Nephron (organoid): ENCODE data around the gene BTBD8.

Source experiments
- H3K27ac Mint-ChIP-seq, 3 experiments: 2 replicates each; pipeline ENCODE4 v1.8.0; 2020; ENCODE audit warnings: mixed read lengths in 3 of 3, mild to moderate bottlenecking in 2 of 3, moderate library complexity in 1 of 3
- H3K27me3 Mint-ChIP-seq: 2 replicates; pipeline ENCODE4 v1.8.0; 2021; ENCODE audit warnings: low read depth, mild to moderate bottlenecking, moderate library complexity, mixed read lengths
- H3K36me3 Mint-ChIP-seq: 2 replicates; pipeline ENCODE4 v1.8.0; 2020; ENCODE audit warnings: low read depth, mixed read lengths
- H3K4me1 Mint-ChIP-seq: 2 replicates; pipeline ENCODE4 v1.8.0; 2020; ENCODE audit warnings: mixed read lengths
- H3K4me3 Mint-ChIP-seq, 3 experiments: 2 replicates each; pipeline ENCODE4 v1.8.0; 2020; ENCODE audit warnings: mild to moderate bottlenecking in 3 of 3, mixed read lengths in 3 of 3, moderate library complexity in 2 of 3
- H3K9me3 Mint-ChIP-seq: 2 replicates; pipeline ENCODE4 v1.8.0; 2020; ENCODE audit warnings: mixed read lengths
- CTCF ChIP-seq, 3 experiments: fragments of 200-600 bp; sonication (generic); IDR thresholded peaks; one replicate each; pipeline ENCODE4 v1.5.0; 2021; ENCODE audit warnings: antibody characterized with exemption in 3 of 3; ENCODE audit not compliant: unreplicated experiment in 3 of 3

BTBD8 gene

GRCh38 chr1:92186081-92186480 is 105.9 kb downstream of the BTBD8 start:
- Mint-ChIP-seq H3K4me3 (no peak overlapping the region), H3K36me3 (peaks cover 7% of the 10 kb centered on the region), H3K27ac (no peak overlapping the region), H3K4me1 (no peaks in the 10 kb centered on the region), H3K27me3 (no peaks in the 10 kb centered on the region), H3K9me3 (no peaks in the 10 kb centered on the region)
- no peak for TF ChIP-seq CTCF (IDR thresholded peaks at IDR 0.05; ENCODE audit: unreplicated experiment in 3 of 3)

- no peak overlapping the region for H3K27ac Mint-ChIP-seq
- no peaks in the 10 kb centered on the region for H3K27me3 Mint-ChIP-seq
- H3K4me1 Mint-ChIP-seq, result no peaks in the 10 kb centered on the region
- TF ChIP-seq CTCF (IDR thresholded peaks at IDR 0.05; ENCODE audit: unreplicated experiment in 3 of 3), result no peak
- H3K9me3 Mint-ChIP-seq, result no peaks in the 10 kb centered on the region
- no peaks in the 10 kb centered on the region for H3K36me3 Mint-ChIP-seq
- no peak overlapping the region for H3K4me3 Mint-ChIP-seq
Measured at GRCh38 chr1:92188436-92189255, 108.5 kb downstream of the BTBD8 start.

GRCh38 chr1:92191726-92192125 is 111.6 kb downstream of the BTBD8 start:
- Mint-ChIP-seq H3K4me3 (no peak overlapping the region), H3K27ac (no peak overlapping the region), H3K36me3 (no peaks in the 10 kb centered on the region), H3K4me1 (no peaks in the 10 kb centered on the region), H3K9me3 (no peaks in the 10 kb centered on the region), H3K27me3 (no peaks in the 10 kb centered on the region)
- no peak for TF ChIP-seq CTCF (IDR thresholded peaks at IDR 0.05; ENCODE audit: unreplicated experiment in 3 of 3)

GRCh38 chr1:92192246-92192645 is 112.1 kb downstream of the BTBD8 start:
- H3K9me3 Mint-ChIP-seq, result no peaks in the 10 kb centered on the region
- no peaks in the 10 kb centered on the region for H3K36me3 Mint-ChIP-seq
- H3K4me3 Mint-ChIP-seq, result no peak overlapping the region
- no peaks in the 10 kb centered on the region for H3K27me3 Mint-ChIP-seq
- no peaks in the 10 kb centered on the region for H3K4me1 Mint-ChIP-seq
- H3K27ac Mint-ChIP-seq, result no peak overlapping the region
- TF ChIP-seq CTCF (IDR thresholded peaks at IDR 0.05; ENCODE audit: unreplicated experiment in 3 of 3), result no peak

- no peak for TF ChIP-seq CTCF (IDR thresholded peaks at IDR 0.05; ENCODE audit: unreplicated experiment in 3 of 3)
- Mint-ChIP-seq H3K36me3 (no peaks in the 10 kb centered on the region), H3K4me1 (no peaks in the 10 kb centered on the region), H3K27me3 (no peaks in the 10 kb centered on the region), H3K9me3 (no peaks in the 10 kb centered on the region), H3K4me3 (no peak overlapping the region), H3K27ac (no peak overlapping the region)
Measured at GRCh38 chr1:92194511-92194910, 114.4 kb downstream of the BTBD8 start.

- Mint-ChIP-seq H3K27ac (no peak overlapping the region), H3K4me1 (no peaks in the 10 kb centered on the region), H3K9me3 (peaks cover 4% of the 10 kb centered on the region), H3K36me3 (no peaks in the 10 kb centered on the region), H3K4me3 (no peak overlapping the region), H3K27me3 (peaks cover 3% of the 10 kb centered on the region)
- TF ChIP-seq CTCF (IDR thresholded peaks at IDR 0.05; ENCODE audit: unreplicated experiment in 3 of 3), result no peak
Measured at GRCh38 chr1:92201973-92202372, 121.8 kb downstream of the BTBD8 start.
